Stimulated activated naive CD4-positive, alpha-beta T cell (primary cell): ENCODE data around the gene POFUT1.

Experiments
- DNase-seq, 6 experiments: peaks; one replicate each; lab custom pipeline; 2025; lab: John Stamatoyannopoulos, UW

The POFUT1 gene

GRCh38 chr20:32206760-32207625 lies 687 bp upstream of the POFUT1 start:
- no peak for DNase-seq

GRCh38 chr20:32208499-32209154 lies 947 bp downstream of the POFUT1 start:
- no peak for DNase-seq

GRCh38 chr20:32209850-32210605 lies 2.3 kb downstream of the POFUT1 start:
- DNase-seq = no peak

- no peak for DNase-seq
These were observed 6.2 kb downstream of the POFUT1 start for GRCh38 chr20:32213870-32214269.

- DNase-seq = no peak
These were observed 7.5 kb downstream of the POFUT1 start for GRCh38 chr20:32215147-32215546.

- DNase-seq = no peak
These were observed 8.0 kb downstream of the POFUT1 start for GRCh38 chr20:32215729-32216128.

- no peak for DNase-seq
These were observed 8.8 kb downstream of the POFUT1 start for GRCh38 chr20:32216179-32217142.

- no peak for DNase-seq
These were observed 10.6 kb downstream of the POFUT1 start for GRCh38 chr20:32218156-32218900.

GRCh38 chr20:32224463-32224862 lies 16.8 kb downstream of the POFUT1 start:
- no peak for DNase-seq

GRCh38 chr20:32226391-32226790 lies 18.7 kb downstream of the POFUT1 start:
- DNase-seq = no peak

GRCh38 chr20:32227306-32227705 lies 19.6 kb downstream of the POFUT1 start:
- no peak for DNase-seq

GRCh38 chr20:32227744-32228688 lies 20.3 kb downstream of the POFUT1 start:
- no peak for DNase-seq

- DNase-seq = no peak
These were observed 21.6 kb downstream of the POFUT1 start for GRCh38 chr20:32229251-32229747.

- no peak for DNase-seq
These were observed 23.0 kb downstream of the POFUT1 start for GRCh38 chr20:32230707-32231106.

GRCh38 chr20:32231245-32231644 lies 23.6 kb downstream of the POFUT1 start:
- DNase-seq = no peak

GRCh38 chr20:32231847-32232246 lies 24.2 kb downstream of the POFUT1 start:
- DNase-seq = peak in 3 of 6 experiments; percentile 28 to 35 (median 29)

- no peak for DNase-seq
These were observed 24.7 kb downstream of the POFUT1 start for GRCh38 chr20:32232326-32232886.

- no peak for DNase-seq
These were observed 25.6 kb downstream of the POFUT1 start for GRCh38 chr20:32233286-32233685.
